Measurements from ENCODE around the gene ZNF783.
"Not testable (repeated sequence)": the region's sequence is repeated elsewhere in the genome, so short reads cannot be mapped to it uniquely, and the experiment has no call there.

ZNF783 gene

DNA sequence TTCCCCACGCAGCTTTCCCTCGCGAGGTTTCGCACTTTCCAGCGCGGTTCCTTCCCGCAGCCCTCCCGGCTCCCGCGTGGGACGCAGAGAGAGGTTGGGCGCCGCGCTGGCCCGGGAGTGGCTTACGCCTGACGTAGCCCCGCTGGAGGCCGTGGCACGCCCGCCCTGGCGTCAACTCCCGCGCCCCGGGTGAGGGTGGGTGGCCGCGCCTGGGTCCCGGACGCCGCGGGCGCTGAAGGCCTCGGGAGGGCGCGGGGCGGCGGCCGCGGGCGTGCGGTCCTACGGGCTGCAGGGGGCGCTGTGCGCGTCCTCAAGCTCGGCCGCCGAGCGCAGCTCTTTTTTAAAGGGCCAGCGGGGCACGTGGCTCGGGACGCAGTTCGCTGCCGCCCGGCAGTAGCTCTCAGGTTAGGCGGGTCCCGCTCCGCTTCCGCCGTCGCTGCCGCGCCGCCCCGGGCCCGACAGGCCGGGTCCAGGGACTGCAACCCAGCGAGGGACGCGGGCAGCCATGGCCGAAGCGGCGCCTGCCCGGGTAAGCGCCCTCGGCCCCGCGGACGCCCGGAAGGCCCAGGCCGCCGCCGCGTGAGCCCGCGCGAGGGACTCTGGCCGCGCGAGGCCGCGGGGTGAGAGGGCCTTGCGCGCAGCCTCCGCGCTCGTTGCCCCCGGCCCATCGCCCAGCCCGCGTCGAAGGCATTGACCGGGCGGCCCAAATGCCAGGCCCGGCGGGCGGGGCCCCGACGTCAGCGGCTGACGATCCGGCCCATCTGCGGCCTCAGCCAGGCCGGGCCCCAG lies at the start of gene ZNF783:
Gene ZNF783 (plus strand): TSS at position 368 of the 789 bp plus-strand sequence. CDS start 138 bp downstream, at position 506.
- DNase-seq (ENCODE audit: low read depth in 2 of 2): peak; percentile 71 to 75

DNA sequence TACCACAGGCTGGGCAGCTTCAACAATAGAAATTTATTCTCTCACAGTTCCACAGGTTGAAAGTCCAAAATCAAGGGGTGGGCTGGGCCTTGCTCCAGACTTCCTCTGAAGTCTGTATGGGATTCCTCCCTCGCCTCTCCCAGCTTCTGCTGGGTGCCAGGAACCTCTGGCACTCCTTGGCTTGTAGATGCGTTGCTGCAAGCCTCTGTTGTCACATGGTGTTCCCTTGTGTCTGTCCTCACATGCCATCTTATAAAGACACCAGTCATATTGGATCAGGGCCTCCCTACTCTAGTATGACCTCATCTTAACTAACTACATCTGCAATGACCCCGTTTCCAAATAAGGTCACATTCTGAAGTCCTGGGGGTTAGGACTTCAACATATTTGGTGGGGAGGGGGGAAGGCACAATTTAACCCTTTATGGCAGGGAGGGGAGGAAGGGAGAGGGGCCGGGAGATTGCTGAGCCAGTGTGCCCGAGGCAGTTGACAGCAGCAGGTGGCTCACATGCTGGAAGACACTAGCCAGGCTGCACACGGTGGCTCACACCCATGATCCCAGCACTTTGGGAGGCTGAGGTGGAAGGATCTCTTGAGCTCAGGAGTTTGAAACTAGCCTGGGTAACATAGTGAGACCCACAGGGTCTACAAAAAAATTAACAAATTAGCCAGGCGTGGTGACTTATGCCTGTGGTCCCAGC lies 47.8 kb upstream of the ZNF783 start:
- DNase-seq (ENCODE audit: low read depth in 2 of 2): no peak

GRCh38 chr7:149216402-149216801 lies 45.6 kb upstream of the ZNF783 start:
- no peak for DNase-seq (ENCODE audit: low read depth in 2 of 2)

DNA sequence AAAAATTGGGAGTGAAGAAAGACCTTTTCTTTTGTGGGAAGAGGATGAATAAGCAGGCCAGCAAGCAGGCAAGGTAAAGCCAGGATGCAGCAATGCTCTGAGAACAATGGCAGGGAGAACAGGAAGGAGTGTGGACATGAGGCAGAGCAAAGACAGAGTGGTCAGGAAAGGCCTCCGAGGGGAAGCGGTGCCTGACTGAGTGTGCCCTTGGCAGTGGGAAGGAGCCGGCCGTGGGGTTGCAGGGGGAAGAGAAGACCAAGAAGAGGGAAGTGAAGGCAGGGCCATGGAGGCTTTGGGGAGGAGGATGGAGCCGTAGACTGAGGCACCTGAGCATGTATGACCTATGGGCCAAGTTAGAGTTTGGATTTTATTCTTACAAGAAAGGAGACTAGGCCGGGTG lies 44.4 kb upstream of the ZNF783 start:
- DNase-seq (ENCODE audit: low read depth in 2 of 2): no peak

DNA sequence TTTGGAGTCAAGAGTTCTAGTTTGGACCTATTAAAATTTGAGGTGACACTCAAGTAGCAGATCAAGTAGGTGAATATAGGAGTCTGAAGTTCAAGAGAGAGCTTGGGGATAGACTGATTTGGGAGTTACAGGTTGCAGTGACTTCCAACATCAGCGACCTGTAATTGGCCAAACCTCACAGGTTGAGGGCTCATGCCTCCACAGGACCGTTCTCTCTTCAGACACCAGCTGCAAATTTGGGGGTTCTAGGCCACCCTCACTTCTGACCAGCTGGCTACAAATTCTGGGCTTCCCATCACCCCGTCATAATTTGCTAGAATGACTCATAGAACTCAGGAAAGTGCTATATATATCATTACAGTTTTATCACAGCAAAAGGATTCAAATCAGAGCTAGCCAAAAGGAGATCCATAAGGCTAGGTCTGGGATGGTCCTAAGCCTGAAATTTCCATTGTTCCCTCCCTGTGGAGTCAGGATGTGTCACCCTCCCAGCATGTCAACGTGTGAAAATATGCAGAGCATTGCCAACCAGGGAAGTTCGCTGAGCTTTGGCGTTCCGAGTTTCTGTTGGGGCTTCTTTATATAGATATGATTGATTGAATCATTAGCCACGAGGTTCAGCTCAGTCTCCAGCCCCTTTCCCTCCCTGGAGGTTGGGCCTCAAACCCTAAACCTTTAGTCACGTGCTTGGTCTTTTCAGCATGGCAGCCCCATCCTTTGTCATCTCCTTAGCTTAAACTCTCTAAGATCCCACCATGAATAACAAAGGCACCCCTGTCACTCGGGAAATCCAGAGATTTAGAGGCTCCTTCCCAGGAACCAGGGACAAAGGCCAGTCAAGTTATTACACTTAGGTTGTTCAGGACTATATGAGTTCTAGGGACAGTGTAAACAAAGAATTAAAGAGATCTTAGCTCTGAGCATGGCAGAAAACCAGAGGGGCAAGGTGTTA lies 43.3 kb upstream of the ZNF783 start:
- no peak for DNase-seq (ENCODE audit: low read depth in 2 of 2)

DNA sequence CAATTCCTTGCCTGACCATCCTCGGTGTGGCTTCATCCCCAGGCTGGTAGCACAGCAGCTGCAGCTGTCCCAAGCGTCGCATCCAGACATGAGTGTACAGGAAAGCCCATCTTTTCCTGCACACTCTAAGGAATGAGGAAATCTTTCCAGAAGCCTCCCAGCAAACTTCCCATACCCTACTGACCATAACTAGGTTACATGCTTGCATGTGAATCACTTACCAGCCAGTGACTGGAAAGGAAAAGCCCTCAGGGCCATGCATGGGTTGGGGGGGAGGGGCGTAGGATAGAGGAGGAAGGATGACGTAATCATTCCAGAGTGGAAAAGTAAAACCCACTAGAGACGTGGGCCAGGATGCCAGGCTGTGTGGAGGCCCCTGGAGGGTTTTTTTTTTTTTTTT lies 41.5 kb upstream of the ZNF783 start:
- no peak for DNase-seq (ENCODE audit: low read depth in 2 of 2)

DNA sequence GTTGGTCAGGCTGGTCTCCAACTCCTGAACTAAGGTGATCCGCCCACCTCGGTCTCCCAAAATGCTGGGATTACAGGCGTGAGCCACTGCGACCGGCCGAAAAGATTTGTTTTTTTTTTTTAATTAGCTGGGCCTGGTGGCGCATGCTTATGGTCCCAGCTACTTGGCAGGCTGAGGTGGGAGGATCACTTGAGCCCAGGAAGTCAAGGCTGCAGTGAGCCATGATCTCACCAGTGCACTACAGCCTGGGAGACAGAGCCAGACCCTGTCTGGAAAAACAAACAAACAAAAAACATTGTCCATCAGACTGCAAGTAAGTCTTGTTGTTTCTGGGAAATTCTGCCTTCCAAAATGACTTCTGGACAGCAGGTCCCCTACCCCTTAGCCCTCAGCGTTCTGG lies 38.8 kb upstream of the ZNF783 start:
- DNase-seq (ENCODE audit: low read depth in 2 of 2): no peak

GRCh38 chr7:149223761-149224160 lies 38.2 kb upstream of the ZNF783 start:
- DNase-seq (ENCODE audit: low read depth in 2 of 2): no peak

GRCh38 chr7:149224352-149224751 lies 37.6 kb upstream of the ZNF783 start:
- no peak for DNase-seq (ENCODE audit: low read depth in 2 of 2)

- DNase-seq (ENCODE audit: low read depth in 2 of 2): no peak
Observed at GRCh38 chr7:149225106-149225505, 36.9 kb upstream of the ZNF783 start.

GRCh38 chr7:149225656-149226055 lies 36.3 kb upstream of the ZNF783 start:
- no peak for DNase-seq (ENCODE audit: low read depth in 2 of 2)

- DNase-seq (ENCODE audit: low read depth in 2 of 2): not testable (repeated sequence)
Observed at GRCh38 chr7:149226366-149226765, 35.6 kb upstream of the ZNF783 start.

DNA sequence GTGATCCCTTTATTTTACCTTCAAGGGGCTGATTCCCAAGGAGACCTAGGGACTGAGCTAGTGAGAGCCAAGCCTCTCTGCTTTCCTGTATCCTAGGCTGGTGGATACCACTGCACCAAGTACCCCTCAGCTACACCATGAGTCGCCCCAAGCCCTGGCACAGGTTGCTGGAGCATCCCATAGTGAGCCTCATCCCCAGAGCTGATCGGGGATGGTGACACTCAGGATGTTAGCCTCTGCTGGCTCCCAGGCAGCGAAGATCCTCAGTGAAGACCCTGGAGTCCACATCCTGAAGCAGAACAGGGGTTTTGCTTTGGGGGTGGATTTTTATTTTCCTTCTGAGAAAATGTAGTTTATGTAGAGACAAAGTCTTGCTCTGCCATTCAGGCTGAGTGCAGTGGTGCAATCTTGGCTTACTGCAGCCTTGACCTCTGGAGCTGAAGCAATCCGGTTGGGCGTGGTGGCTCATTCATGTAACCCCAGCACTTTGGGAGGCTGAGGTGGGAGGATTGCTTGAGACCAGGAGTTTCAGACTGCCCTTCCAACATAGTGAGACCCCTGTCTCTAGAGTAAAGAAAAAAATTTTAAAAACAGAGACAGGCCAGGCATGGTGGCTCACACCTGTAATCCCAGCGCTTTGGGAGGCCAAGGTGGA lies 35.0 kb upstream of the ZNF783 start:
- DNase-seq (ENCODE audit: low read depth in 2 of 2): no peak

DNA sequence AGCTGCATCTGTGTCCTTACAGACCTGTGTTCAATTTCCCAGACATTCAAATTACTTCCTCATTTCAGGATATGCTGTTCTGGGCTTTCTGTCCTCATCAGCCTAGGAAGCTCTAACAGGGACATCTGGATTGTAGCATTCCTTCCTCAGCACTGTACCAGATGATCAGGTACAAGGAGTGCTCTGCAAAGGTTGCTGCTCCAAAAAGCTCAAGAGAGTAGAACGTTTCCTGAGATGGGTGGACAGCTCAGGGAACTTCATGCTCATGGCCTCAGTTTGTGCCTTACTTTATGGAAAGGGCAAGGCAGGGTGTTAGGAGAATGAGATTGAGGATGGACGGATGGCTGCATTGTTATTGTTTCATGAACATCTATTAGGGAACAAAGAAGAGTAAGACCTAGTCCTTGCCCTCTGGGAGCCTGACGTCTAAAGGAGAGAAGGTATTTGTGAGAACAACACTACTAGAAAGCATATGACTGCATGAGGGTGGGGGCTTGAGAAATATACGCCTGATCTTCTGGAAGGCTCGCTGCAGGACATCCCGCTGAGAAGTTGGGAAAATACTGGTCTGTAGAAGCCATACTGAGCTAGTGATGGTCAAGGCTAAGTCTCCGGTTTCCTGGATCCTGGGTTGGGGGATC lies 33.0 kb upstream of the ZNF783 start:
- DNase-seq (ENCODE audit: low read depth in 2 of 2): no peak

DNA sequence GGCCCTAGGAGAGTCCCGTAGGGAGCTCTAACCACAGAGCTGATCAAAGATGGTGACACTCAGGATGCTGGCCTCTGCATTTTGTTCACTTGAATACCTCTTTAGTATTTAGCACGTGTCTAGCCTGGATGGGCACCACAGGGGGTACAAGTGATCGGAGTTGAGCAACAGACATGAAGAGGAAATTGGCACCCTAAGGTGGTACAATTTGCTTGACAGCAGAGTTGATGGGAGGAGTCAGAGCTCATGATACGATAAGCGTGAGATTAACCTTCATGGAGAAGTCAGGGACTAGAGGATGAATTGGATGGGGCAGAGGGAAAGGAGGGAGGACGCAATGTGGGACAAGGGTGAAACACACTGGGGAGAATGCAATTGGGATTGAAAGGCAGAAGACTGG lies 32.5 kb upstream of the ZNF783 start:
- no peak for DNase-seq (ENCODE audit: low read depth in 2 of 2)

DNA sequence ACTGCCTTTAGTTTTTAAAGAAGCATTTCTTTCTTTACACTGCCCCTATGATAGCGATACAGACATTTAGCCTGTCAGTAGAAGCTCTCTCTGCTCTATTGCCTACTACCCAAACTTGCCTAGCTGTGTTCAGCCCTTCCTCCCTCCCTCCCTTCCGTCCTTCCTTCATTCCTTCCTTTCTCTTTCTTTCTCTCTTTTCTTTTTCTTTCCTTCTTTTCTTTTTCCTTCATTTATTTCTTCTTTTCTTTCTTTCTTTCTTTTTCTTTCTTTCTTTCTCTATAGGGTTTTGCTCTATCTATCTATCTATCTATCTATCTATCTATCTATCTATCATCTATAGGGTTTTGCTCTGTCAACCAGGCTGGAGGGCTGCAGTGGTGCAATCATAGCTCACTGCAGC lies 29.6 kb upstream of the ZNF783 start:
- DNase-seq (ENCODE audit: low read depth in 2 of 2): no peak

DNA sequence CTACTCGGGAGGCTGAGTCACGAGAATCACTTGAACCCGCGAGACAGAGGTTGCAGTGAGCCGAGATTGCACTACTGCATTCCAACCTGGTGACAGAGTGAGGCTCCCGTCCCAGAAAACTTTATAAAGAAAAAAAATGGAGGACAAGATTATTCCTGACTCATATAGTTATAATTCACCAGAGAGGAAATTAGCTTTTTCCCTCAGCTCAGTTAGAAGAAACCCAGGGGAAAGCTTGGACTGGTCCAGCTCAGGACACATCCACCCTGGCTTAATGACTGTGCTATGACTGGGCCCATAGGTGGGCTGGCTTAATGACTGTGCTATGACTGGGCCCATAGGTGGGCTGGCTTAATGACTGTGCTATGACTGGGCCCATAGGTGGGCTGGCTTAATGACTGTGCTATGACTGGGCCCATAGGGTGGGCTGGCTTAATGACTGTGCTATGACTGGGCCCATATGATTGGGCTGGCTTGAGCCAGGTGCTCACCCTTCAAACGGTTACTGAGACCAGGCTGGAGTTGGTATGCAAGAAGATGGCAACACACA lies 28.3 kb upstream of the ZNF783 start:
- DNase-seq (ENCODE audit: low read depth in 2 of 2): not testable (repeated sequence)

DNA sequence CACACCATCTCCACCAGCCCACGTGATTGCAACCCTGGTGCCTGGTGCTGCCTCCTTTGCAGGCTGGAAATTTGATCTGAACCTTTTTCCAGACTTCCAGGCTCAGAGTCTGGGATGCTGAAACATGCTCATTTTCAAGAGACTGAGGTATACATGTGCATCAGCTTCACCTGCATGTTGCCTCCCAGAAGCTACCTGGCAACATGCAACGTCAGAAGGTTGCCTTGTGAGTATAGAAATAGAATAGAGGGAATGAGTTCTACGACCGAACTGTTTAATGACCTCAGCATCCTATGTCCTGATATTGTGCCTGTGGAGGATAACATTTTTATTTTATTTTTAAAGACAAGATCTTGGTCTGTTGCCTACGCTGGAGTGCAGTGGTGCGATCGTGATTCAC lies 24.5 kb upstream of the ZNF783 start:
- no peak for DNase-seq (ENCODE audit: low read depth in 2 of 2)

DNA sequence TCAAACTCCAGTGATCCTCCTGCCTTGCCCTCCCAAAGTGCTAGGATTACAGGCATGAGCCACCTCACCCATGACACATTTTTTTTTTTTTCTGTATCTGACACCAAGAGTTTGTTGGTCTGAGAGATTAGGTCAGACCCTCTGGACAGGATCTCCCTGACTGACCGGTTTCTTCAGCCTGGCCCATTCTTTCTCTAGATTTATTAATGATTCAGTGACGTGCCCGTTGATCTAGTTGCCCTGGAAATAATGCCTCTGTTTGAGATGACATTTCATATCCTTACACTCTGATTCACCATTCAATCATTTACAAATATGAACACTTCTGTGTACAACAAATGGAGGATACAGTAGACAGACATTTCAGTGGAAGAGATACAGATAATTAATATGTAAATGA lies 23.9 kb upstream of the ZNF783 start:
- DNase-seq (ENCODE audit: low read depth in 2 of 2): no peak

- peak; percentile 71 to 78 for DNase-seq (ENCODE audit: low read depth in 2 of 2)
Observed at GRCh38 chr7:149239345-149240143, 22.5 kb upstream of the ZNF783 start, which contains the start of gene ZNF212. TSS of gene ZNF212 (plus strand) at chr7:149239651. CDS start at chr7:149239779, 128 bp downstream.
